NCI-H2196 treated with DMSO at 0.1 percent for 48 hours (cell line): ENCODE measurements around the gene CGA.
"Not testable (repeated sequence)": the region's sequence is repeated elsewhere in the genome, so short reads cannot be mapped to it uniquely, and the experiment has no call there.

Experiments
- DNase-seq: peaks from one replicate; lab custom pipeline; 2025; ENCODE audit not compliant: unreplicated experiment; lab: John Stamatoyannopoulos, UW

Gene CGA

GRCh38 chr6:87095087-87095509 lies at the start of gene CGA:
TSS of gene CGA (minus strand) at chr6:87095106. CDS start at chr6:87088200, 6,906 bp downstream.
- DNase-seq = no peak

- DNase-seq = not testable (repeated sequence)
Measured at GRCh38 chr6:87139927-87140326, 45.0 kb upstream of the CGA start.

GRCh38 chr6:87139236-87139635 lies 44.3 kb upstream of the CGA start:
- DNase-seq = peak; percentile 30

- DNase-seq = no peak
Measured at GRCh38 chr6:87136963-87137362, 42.1 kb upstream of the CGA start.

- no peak for DNase-seq
Measured at GRCh38 chr6:87127737-87128136, 32.8 kb upstream of the CGA start.

GRCh38 chr6:87126501-87126900 lies 31.6 kb upstream of the CGA start:
- DNase-seq = no peak

GRCh38 chr6:87124074-87124473 lies 29.2 kb upstream of the CGA start:
- no peak for DNase-seq

- no peak for DNase-seq
Measured at GRCh38 chr6:87122477-87122876, 27.6 kb upstream of the CGA start.

GRCh38 chr6:87118054-87118453 lies 23.1 kb upstream of the CGA start:
- no peak for DNase-seq

- no peak for DNase-seq
Measured at GRCh38 chr6:87116922-87117321, 22.0 kb upstream of the CGA start.

- DNase-seq = no peak
Measured at GRCh38 chr6:87115402-87116135, 20.7 kb upstream of the CGA start.

GRCh38 chr6:87110636-87111035 lies 15.7 kb upstream of the CGA start:
- no peak for DNase-seq

- DNase-seq = no peak
Measured at GRCh38 chr6:87105823-87106222, 10.9 kb upstream of the CGA start.

GRCh38 chr6:87104667-87105066 lies 9.8 kb upstream of the CGA start:
- no peak for DNase-seq

- no peak for DNase-seq
Measured at GRCh38 chr6:87103977-87104601, 9.2 kb upstream of the CGA start.

GRCh38 chr6:87102151-87102621 lies 7.3 kb upstream of the CGA start:
- DNase-seq = no peak

- no peak for DNase-seq
Measured at GRCh38 chr6:87101067-87101466, 6.2 kb upstream of the CGA start.

- no peak for DNase-seq
Measured at GRCh38 chr6:87100216-87100615, 5.3 kb upstream of the CGA start.

GRCh38 chr6:87099472-87099871 lies 4.6 kb upstream of the CGA start:
- DNase-seq = no peak

- DNase-seq = no peak
Measured at GRCh38 chr6:87094576-87094975, 330 bp downstream of the CGA start.

- DNase-seq = no peak
Measured at GRCh38 chr6:87093651-87094050, 1.3 kb downstream of the CGA start.

GRCh38 chr6:87093199-87093598 lies 1.7 kb downstream of the CGA start:
- DNase-seq = no peak

GRCh38 chr6:87092435-87092834 lies 2.5 kb downstream of the CGA start:
- DNase-seq = no peak
